WTC11 (cell line): ENCODE data around the gene PAWR.

ENCODE experiments used
- ESRRA ChIP-seq: sonication (generic); formaldehyde crosslinking; IDR thresholded peaks from 2 replicates; pipeline ENCODE4 v1.8.1; 2022; ENCODE audit warnings: mild to moderate bottlenecking, missing genetic modification reagents, borderline replicate concordance
- PRRX2 ChIP-seq: fragments of 250-450 bp; sonication (Bioruptor Pico); IDR thresholded peaks from 2 replicates; pipeline ENCODE4 v1.8.0; 2021; ENCODE audit warnings: mild to moderate bottlenecking
- TF ChIP-seq, protein P1 (sequence below): fragments of 200-600 bp; IDR thresholded peaks from 2 replicates; pipeline ENCODE4 v1.8.0; 2022; ENCODE audit warnings: antibody characterized with exemption
- TF ChIP-seq, protein P2 (sequence below): sonication (generic); formaldehyde crosslinking; IDR thresholded peaks from 2 replicates; pipeline ENCODE4 v1.8.0; 2022; ENCODE audit warnings: mild to moderate bottlenecking, missing genetic modification reagents
- TF ChIP-seq, protein P3 (sequence below): sonication (generic); formaldehyde crosslinking; IDR thresholded peaks from 2 replicates; pipeline ENCODE4 v1.8.1; 2023; ENCODE audit warnings: mild to moderate bottlenecking, missing genetic modification reagents, borderline replicate concordance

DNA sequence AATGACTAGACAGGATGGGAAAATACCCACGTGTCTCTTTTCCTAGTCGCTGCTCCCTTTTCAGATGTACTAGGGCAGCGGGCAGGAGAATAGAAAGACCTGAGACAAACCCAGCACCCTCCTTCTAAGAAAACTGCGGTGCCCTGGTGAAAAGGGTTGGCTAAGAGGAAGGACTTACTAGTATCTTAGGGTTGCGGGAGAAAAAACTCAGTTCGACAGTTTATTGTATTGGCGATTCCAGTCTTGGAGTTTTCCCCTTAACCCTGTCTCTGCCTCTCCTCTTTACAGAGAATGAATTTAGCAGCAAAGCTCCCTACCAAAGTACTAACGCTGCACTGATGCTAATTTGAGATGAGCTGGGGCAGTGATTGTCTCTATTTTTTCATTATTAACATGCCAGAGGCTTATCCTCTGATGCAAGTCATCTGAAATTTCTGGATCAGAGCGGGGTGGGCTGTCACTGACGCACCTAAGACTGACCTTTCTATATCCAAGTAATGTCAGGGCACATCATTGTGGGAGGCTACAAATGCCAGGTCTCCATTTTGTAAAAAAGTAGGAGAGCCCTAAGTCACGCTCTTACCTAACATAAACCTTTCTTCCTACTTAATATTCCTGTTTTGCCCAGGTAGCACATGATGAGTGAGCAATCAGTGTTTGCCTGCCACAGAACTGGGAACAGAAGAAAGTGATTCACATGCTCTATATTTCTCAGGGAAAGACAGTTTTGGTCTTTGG is 916 bp upstream of the PAWR start:
- TF ChIP-seq, protein P1, sequence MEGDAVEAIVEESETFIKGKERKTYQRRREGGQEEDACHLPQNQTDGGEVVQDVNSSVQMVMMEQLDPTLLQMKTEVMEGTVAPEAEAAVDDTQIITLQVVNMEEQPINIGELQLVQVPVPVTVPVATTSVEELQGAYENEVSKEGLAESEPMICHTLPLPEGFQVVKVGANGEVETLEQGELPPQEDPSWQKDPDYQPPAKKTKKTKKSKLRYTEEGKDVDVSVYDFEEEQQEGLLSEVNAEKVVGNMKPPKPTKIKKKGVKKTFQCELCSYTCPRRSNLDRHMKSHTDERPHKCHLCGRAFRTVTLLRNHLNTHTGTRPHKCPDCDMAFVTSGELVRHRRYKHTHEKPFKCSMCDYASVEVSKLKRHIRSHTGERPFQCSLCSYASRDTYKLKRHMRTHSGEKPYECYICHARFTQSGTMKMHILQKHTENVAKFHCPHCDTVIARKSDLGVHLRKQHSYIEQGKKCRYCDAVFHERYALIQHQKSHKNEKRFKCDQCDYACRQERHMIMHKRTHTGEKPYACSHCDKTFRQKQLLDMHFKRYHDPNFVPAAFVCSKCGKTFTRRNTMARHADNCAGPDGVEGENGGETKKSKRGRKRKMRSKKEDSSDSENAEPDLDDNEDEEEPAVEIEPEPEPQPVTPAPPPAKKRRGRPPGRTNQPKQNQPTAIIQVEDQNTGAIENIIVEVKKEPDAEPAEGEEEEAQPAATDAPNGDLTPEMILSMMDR = no peak
- TF ChIP-seq PRRX2 (CRISPR knock-in tag) (no peak), ESRRA (0 out of 2 replicates have a peak, but pooled peaks have one; percentile 23)
- TF ChIP-seq, protein P2, sequence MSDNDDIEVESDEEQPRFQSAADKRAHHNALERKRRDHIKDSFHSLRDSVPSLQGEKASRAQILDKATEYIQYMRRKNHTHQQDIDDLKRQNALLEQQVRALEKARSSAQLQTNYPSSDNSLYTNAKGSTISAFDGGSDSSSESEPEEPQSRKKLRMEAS (CRISPR knock-in tag) = no peak
- TF ChIP-seq, protein P3, sequence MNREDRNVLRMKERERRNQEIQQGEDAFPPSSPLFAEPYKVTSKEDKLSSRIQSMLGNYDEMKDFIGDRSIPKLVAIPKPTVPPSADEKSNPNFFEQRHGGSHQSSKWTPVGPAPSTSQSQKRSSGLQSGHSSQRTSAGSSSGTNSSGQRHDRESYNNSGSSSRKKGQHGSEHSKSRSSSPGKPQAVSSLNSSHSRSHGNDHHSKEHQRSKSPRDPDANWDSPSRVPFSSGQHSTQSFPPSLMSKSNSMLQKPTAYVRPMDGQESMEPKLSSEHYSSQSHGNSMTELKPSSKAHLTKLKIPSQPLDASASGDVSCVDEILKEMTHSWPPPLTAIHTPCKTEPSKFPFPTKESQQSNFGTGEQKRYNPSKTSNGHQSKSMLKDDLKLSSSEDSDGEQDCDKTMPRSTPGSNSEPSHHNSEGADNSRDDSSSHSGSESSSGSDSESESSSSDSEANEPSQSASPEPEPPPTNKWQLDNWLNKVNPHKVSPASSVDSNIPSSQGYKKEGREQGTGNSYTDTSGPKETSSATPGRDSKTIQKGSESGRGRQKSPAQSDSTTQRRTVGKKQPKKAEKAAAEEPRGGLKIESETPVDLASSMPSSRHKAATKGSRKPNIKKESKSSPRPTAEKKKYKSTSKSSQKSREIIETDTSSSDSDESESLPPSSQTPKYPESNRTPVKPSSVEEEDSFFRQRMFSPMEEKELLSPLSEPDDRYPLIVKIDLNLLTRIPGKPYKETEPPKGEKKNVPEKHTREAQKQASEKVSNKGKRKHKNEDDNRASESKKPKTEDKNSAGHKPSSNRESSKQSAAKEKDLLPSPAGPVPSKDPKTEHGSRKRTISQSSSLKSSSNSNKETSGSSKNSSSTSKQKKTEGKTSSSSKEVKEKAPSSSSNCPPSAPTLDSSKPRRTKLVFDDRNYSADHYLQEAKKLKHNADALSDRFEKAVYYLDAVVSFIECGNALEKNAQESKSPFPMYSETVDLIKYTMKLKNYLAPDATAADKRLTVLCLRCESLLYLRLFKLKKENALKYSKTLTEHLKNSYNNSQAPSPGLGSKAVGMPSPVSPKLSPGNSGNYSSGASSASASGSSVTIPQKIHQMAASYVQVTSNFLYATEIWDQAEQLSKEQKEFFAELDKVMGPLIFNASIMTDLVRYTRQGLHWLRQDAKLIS (CRISPR knock-in tag) = no peak
